Activated CD8-positive, alpha-beta memory T cell treated with anti-CD3 and anti-CD28 coated beads for 36 hours (primary cell): ENCODE results near the gene AGPAT2. TPM values are rescaled to one million over a fixed set of nuclear protein-coding genes. Genes with fewer than 3 reads are reported as not detected.

Experiments used
- CTCF ChIA-PET: fragments of 350-600 bp; sonication (Branson Sonifier 250); formaldehyde crosslinking; loops from one replicate; lab custom pipeline; 2021; ENCODE audit warnings: antibody characterized with exemption; lab: Charles Lee
- POLR2A ChIA-PET: fragments of 350-600 bp; sonication (Branson Sonifier 250); formaldehyde crosslinking; loops from one replicate; lab custom pipeline; 2021; ENCODE audit warnings: antibody characterized with exemption; lab: Charles Lee
- total RNA-seq, 2 experiments: library from RNA; stranded (reverse); gene quantifications; one replicate each; pipeline ENCODE4 v1.2.3, GENCODE V29; 2021

AGPAT2 gene
- total RNA-seq, 2 experiments from 2014 or later: 16.2 to 18.5 TPM

GRCh38 chr9:136695435-136695895 lies 8.2 kb upstream of the AGPAT2 start:
- ChIA-PET POLR2A (no interaction called here), CTCF (interaction anchor here (1.0 to 2.7 kb wide), 3 partner anchors 20 to 210 kb away, joined by 3 to 9 read pairs (median 5); no protein-coding TSS in a partner anchor)

- POLR2A ChIA-PET: no interaction called here
These were observed 7.6 kb upstream of the AGPAT2 start for GRCh38 chr9:136694872-136695247.

GRCh38 chr9:136694163-136694871 lies 7.1 kb upstream of the AGPAT2 start:
- ChIA-PET POLR2A (no interaction called here), CTCF (interaction anchor here (0.6 to 2.7 kb wide), 2 partner anchors 34 to 209 kb away, joined by 3 to 9 read pairs; no protein-coding TSS in a partner anchor)

More at GRCh38 chr9:136694872-136695247, 7.6 kb upstream of the AGPAT2 start:
- CTCF ChIA-PET: interaction anchor here (2.7 kb wide), 1 partner anchor 210 kb away, joined by 9 read pairs; no protein-coding TSS in a partner anchor

GRCh38 chr9:136693490-136694162 lies 6.4 kb upstream of the AGPAT2 start:
- POLR2A ChIA-PET: no interaction called here
- CTCF ChIA-PET: interaction anchor here (0.6 to 2.7 kb wide), 2 partner anchors 33 to 209 kb away, joined by 3 to 9 read pairs; no protein-coding TSS in a partner anchor

- ChIA-PET CTCF (no interaction called here), POLR2A (no interaction called here)
These were observed 5.9 kb upstream of the AGPAT2 start for GRCh38 chr9:136693135-136693489.

GRCh38 chr9:136692185-136693134 lies 5.2 kb upstream of the AGPAT2 start:
- POLR2A ChIA-PET: no interaction called here

GRCh38 chr9:136691316-136692184 lies 4.3 kb upstream of the AGPAT2 start:
- POLR2A ChIA-PET: no interaction called here
- CTCF ChIA-PET: no interaction called here

More at GRCh38 chr9:136692185-136693134, 5.2 kb upstream of the AGPAT2 start:
- CTCF ChIA-PET: no interaction called here

- POLR2A ChIA-PET: no interaction called here
These were observed 3.6 kb upstream of the AGPAT2 start for GRCh38 chr9:136690806-136691261.

GRCh38 chr9:136690104-136690805 lies 3.0 kb upstream of the AGPAT2 start:
- POLR2A ChIA-PET: no interaction called here
- CTCF ChIA-PET: interaction anchor here (0.6 to 1.9 kb wide), 2 partner anchors 11 to 18 kb away, joined by 4 to 6 read pairs; no protein-coding TSS in a partner anchor

More at GRCh38 chr9:136690806-136691261, 3.6 kb upstream of the AGPAT2 start:
- CTCF ChIA-PET: interaction anchor here (0.6 to 1.9 kb wide), 2 partner anchors 10 to 18 kb away, joined by 4 to 6 read pairs; no protein-coding TSS in a partner anchor

GRCh38 chr9:136689108-136689460 lies 1.8 kb upstream of the AGPAT2 start:
- CTCF ChIA-PET: interaction anchor here (0.7 to 2.1 kb wide), 3 partner anchors 17 to 339 kb away, joined by 3 to 7 read pairs (median 6); no protein-coding TSS in a partner anchor
- POLR2A ChIA-PET: interaction anchor here (3.8 kb wide), 1 partner anchor 38 kb away, joined by 16 read pairs; no protein-coding TSS in a partner anchor

GRCh38 chr9:136688274-136689107 lies 1.2 kb upstream of the AGPAT2 start:
- ChIA-PET POLR2A (interaction anchor here (1.1 to 3.8 kb wide), 2 partner anchors 37 to 39 kb away, joined by 4 to 16 read pairs; no protein-coding TSS in a partner anchor), CTCF (interaction anchor here (2.1 kb wide), 1 partner anchor 17 kb away, joined by 7 read pairs; no protein-coding TSS in a partner anchor)

GRCh38 chr9:136687721-136688223 lies 515 bp upstream of the AGPAT2 start:
- CTCF ChIA-PET: interaction anchor here (2.1 kb wide), 1 partner anchor 16 kb away, joined by 7 read pairs; no protein-coding TSS in a partner anchor
- POLR2A ChIA-PET: interaction anchor here (0.7 to 3.8 kb wide), 3 partner anchors 38 to 244 kb away, joined by 4 to 16 read pairs (median 5); no protein-coding TSS in a partner anchor

- CTCF ChIA-PET: interaction anchor here (0.5 to 1.6 kb wide), 6 partner anchors 10 to 201 kb away, joined by 3 to 6 read pairs (median 3); no protein-coding TSS in a partner anchor
- POLR2A ChIA-PET: interaction anchor here (3.8 kb wide), 1 partner anchor 41 kb away, joined by 16 read pairs; no protein-coding TSS in a partner anchor
These were observed 793 bp downstream of the AGPAT2 start for GRCh38 chr9:136686534-136686793.

- POLR2A ChIA-PET: interaction anchor here (3.8 kb wide), 1 partner anchor 41 kb away, joined by 16 read pairs; no protein-coding TSS in a partner anchor
These were observed 1.3 kb downstream of the AGPAT2 start for GRCh38 chr9:136685790-136686533.

GRCh38 chr9:136685216-136685615 lies 2.0 kb downstream of the AGPAT2 start:
- CTCF ChIA-PET: interaction anchor here (1.6 kb wide), 1 partner anchor 21 kb away, joined by 6 read pairs; no protein-coding TSS in a partner anchor
- POLR2A ChIA-PET: interaction anchor here (3.8 kb wide), 1 partner anchor 42 kb away, joined by 16 read pairs; no protein-coding TSS in a partner anchor

More at GRCh38 chr9:136685790-136686533, 1.3 kb downstream of the AGPAT2 start:
- CTCF ChIA-PET: interaction anchor here (0.5 to 1.6 kb wide), 6 partner anchors 10 to 201 kb away, joined by 3 to 6 read pairs (median 3); no protein-coding TSS in a partner anchor
